ENCODE results near the gene EML6.

EML6 gene

DNA sequence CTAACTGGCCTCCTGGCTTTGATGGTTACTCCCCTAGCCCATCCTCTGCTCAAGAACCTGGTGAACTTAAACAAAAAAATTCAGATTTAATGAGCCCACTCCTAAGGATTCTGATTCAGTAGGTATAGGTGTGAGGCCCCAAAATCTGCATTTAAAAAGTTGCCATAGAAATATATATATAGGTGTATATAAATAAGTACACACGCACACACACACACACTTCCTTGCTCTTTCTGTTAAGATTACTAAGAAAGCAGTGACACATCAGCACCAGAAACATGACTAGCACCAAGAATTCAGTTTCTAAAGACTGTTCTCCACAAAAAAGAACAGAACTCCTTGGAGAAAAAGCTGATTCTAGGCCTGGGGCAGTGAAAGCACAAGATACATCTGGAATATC lies 17.8 kb downstream of the EML6 start:
- H2AFZ ChIP-seq (ENCODE audit: low read depth, low read length) = no peak overlapping the region
- no peaks in the 10 kb centered on the region for H3K36me3 ChIP-seq (ENCODE audit: insufficient read depth, low read length)
- no peaks in the 10 kb centered on the region for H3K9me3 ChIP-seq (ENCODE audit: low read length)
- no peak overlapping the region for H3K4me3 ChIP-seq (ENCODE audit: low read length)
- H3K4me1 ChIP-seq (ENCODE audit: insufficient read depth, low read length) = peaks cover 7% of the 10 kb centered on the region
- H3K27me3 ChIP-seq (ENCODE audit: insufficient read depth, low read length) = peaks cover 12% of the 10 kb centered on the region

- Histone ChIP-seq H3K9me3 (ENCODE audit: low read length) (no peaks in the 10 kb centered on the region), H3K4me3 (ENCODE audit: low read length) (no peak overlapping the region), H3K27me3 (ENCODE audit: insufficient read depth, low read length) (peaks cover 3% of the 10 kb centered on the region), H2AFZ (ENCODE audit: low read depth, low read length) (no peak overlapping the region), H3K4me1 (ENCODE audit: insufficient read depth, low read length) (peaks cover 3% of the 10 kb centered on the region), H3K36me3 (ENCODE audit: insufficient read depth, low read length) (no peaks in the 10 kb centered on the region)
Measured at GRCh38 chr2:54750040-54750439, 26.6 kb downstream of the EML6 start.

GRCh38 chr2:54752439-54752838 lies 29.0 kb downstream of the EML6 start:
- no peak overlapping the region for H2AFZ ChIP-seq (ENCODE audit: low read depth, low read length)
- H3K36me3 ChIP-seq (ENCODE audit: insufficient read depth, low read length) = no peaks in the 10 kb centered on the region
- no peaks in the 10 kb centered on the region for H3K9me3 ChIP-seq (ENCODE audit: low read length)
- no peaks in the 10 kb centered on the region for H3K4me1 ChIP-seq (ENCODE audit: insufficient read depth, low read length)
- no peaks in the 10 kb centered on the region for H3K27me3 ChIP-seq (ENCODE audit: insufficient read depth, low read length)
- no peak overlapping the region for H3K4me3 ChIP-seq (ENCODE audit: low read length)

GRCh38 chr2:54755641-54756326 lies 32.3 kb downstream of the EML6 start:
- Histone ChIP-seq H3K9me3 (ENCODE audit: low read length) (no peaks in the 10 kb centered on the region), H3K4me1 (ENCODE audit: insufficient read depth, low read length) (peaks cover 4% of the 10 kb centered on the region)

GRCh38 chr2:54757500-54757899 lies 34.0 kb downstream of the EML6 start:
- Histone ChIP-seq H3K4me1 (ENCODE audit: insufficient read depth, low read length) (peaks cover 4% of the 10 kb centered on the region), H3K4me3 (ENCODE audit: low read length) (no peak overlapping the region), H2AFZ (ENCODE audit: low read depth, low read length) (no peak overlapping the region)

More at GRCh38 chr2:54755641-54756326, 32.3 kb downstream of the EML6 start:
- Histone ChIP-seq H3K36me3 (ENCODE audit: insufficient read depth, low read length) (no peaks in the 10 kb centered on the region), H3K27me3 (ENCODE audit: insufficient read depth, low read length) (no peaks in the 10 kb centered on the region), H2AFZ (ENCODE audit: low read depth, low read length) (no peak overlapping the region), H3K4me3 (ENCODE audit: low read length) (no peak overlapping the region)

GRCh38 chr2:54758951-54759350 lies 35.5 kb downstream of the EML6 start:
- peaks cover 4% of the 10 kb centered on the region for H3K4me1 ChIP-seq (ENCODE audit: insufficient read depth, low read length)
- no peaks in the 10 kb centered on the region for H3K36me3 ChIP-seq (ENCODE audit: insufficient read depth, low read length)
- H3K4me3 ChIP-seq (ENCODE audit: low read length) = no peak overlapping the region
- H2AFZ ChIP-seq (ENCODE audit: low read depth, low read length) = no peak overlapping the region
- H3K27me3 ChIP-seq (ENCODE audit: insufficient read depth, low read length) = no peaks in the 10 kb centered on the region
- no peaks in the 10 kb centered on the region for H3K9me3 ChIP-seq (ENCODE audit: low read length)

More at GRCh38 chr2:54757500-54757899, 34.0 kb downstream of the EML6 start:
- H3K36me3 ChIP-seq (ENCODE audit: insufficient read depth, low read length) = no peaks in the 10 kb centered on the region
- no peaks in the 10 kb centered on the region for H3K27me3 ChIP-seq (ENCODE audit: insufficient read depth, low read length)
- H3K9me3 ChIP-seq (ENCODE audit: low read length) = no peaks in the 10 kb centered on the region

GRCh38 chr2:54760310-54760709 lies 36.8 kb downstream of the EML6 start:
- Histone ChIP-seq H3K4me3 (ENCODE audit: low read length) (no peak overlapping the region), H3K9me3 (ENCODE audit: low read length) (no peaks in the 10 kb centered on the region), H3K27me3 (ENCODE audit: insufficient read depth, low read length) (no peaks in the 10 kb centered on the region), H3K36me3 (ENCODE audit: insufficient read depth, low read length) (no peaks in the 10 kb centered on the region), H3K4me1 (ENCODE audit: insufficient read depth, low read length) (peaks cover 4% of the 10 kb centered on the region), H2AFZ (ENCODE audit: low read depth, low read length) (no peak overlapping the region)

DNA sequence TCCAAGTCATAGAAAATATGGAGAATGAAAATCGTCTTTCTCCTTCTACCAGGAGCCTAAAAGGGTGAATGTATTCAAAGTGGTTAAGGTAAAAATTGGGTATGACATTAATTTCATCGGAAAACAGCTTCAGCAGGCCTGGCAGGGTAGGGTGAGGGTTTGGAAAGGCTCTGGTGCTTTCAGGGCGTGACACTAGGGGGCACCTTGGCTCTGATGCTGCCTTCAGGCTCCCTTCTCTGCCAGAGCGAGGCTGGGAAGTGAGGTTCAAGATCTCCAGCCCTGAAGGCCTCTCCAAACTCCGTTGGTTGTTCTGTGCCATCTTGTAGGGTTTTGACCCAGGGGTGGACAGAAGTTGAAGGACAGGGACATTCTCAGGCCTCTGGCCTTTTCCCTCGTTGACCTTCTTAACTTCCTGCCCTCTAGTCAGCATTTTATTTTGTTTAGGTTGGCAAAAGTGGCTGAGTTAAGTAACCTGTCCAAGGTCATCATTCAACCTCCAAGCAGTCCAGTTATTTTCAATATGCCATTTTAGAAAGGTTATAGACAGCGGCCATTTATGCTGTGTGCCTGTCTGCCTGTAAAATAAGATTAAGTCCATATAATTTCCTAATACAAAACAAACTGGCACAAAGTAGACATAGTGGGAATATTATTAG lies 40.3 kb downstream of the EML6 start:
- no peak overlapping the region for H2AFZ ChIP-seq (ENCODE audit: low read depth, low read length)
- H3K36me3 ChIP-seq (ENCODE audit: insufficient read depth, low read length) = no peaks in the 10 kb centered on the region
- H3K9me3 ChIP-seq (ENCODE audit: low read length) = no peaks in the 10 kb centered on the region
- no peaks in the 10 kb centered on the region for H3K4me1 ChIP-seq (ENCODE audit: insufficient read depth, low read length)
- H3K27me3 ChIP-seq (ENCODE audit: insufficient read depth, low read length) = no peaks in the 10 kb centered on the region
- H3K4me3 ChIP-seq (ENCODE audit: low read length) = no peak overlapping the region

DNA sequence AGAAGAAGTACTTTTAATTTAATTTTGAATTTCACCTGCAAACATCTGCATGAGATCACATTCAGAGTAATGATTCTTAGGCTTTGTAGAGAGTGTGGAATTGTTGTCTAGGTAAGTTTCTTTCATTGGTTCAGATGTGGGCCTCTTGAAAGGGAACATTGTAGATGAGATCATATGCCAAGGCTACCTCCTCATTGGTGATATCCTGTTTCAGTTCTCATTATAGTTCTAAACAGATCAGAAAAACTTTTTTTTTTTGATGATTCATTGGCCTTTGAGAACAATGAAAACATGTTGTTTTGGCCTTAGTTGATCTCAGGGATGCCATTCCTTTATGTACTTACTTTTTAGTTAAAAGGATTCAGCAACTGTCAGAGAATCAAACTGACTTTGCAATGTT lies 44.5 kb downstream of the EML6 start:
- no peak overlapping the region for H3K4me3 ChIP-seq (ENCODE audit: low read length)
- no peak overlapping the region for H2AFZ ChIP-seq (ENCODE audit: low read depth, low read length)
- H3K9me3 ChIP-seq (ENCODE audit: low read length) = no peaks in the 10 kb centered on the region
- H3K36me3 ChIP-seq (ENCODE audit: insufficient read depth, low read length) = no peaks in the 10 kb centered on the region
- no peaks in the 10 kb centered on the region for H3K27me3 ChIP-seq (ENCODE audit: insufficient read depth, low read length)
- H3K4me1 ChIP-seq (ENCODE audit: insufficient read depth, low read length) = no peaks in the 10 kb centered on the region

GRCh38 chr2:54768772-54769428 lies 45.4 kb downstream of the EML6 start:
- H3K4me1 ChIP-seq (ENCODE audit: insufficient read depth, low read length) = no peaks in the 10 kb centered on the region
- H3K36me3 ChIP-seq (ENCODE audit: insufficient read depth, low read length) = no peaks in the 10 kb centered on the region
- no peak overlapping the region for H3K4me3 ChIP-seq (ENCODE audit: low read length)
- H3K27me3 ChIP-seq (ENCODE audit: insufficient read depth, low read length) = no peaks in the 10 kb centered on the region
- H3K9me3 ChIP-seq (ENCODE audit: low read length) = no peaks in the 10 kb centered on the region
- no peak overlapping the region for H2AFZ ChIP-seq (ENCODE audit: low read depth, low read length)

DNA sequence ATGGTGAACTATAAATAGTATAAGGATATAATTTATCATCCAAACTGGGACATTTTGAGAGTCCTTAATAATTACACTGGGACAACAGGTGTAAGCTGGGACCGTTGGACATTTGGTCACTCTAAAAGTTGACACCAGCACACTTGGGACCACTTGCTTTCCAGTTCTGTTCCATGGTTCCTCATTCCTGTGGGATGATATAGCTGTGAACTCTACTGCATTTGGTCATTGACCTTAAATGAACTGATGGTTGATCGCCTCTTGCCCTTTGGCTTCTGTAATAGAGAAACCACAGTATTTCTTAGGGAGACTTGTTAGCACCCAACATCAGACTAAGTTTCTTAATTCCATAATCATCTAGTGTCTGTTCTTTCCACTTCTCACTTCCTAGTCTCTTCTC lies 46.7 kb downstream of the EML6 start:
- Histone ChIP-seq H2AFZ (ENCODE audit: low read depth, low read length) (no peak overlapping the region), H3K36me3 (ENCODE audit: insufficient read depth, low read length) (no peaks in the 10 kb centered on the region), H3K27me3 (ENCODE audit: insufficient read depth, low read length) (no peaks in the 10 kb centered on the region), H3K4me1 (ENCODE audit: insufficient read depth, low read length) (no peaks in the 10 kb centered on the region), H3K4me3 (ENCODE audit: low read length) (no peak overlapping the region), H3K9me3 (ENCODE audit: low read length) (peaks cover 1% of the 10 kb centered on the region)

GRCh38 chr2:54770676-54771075 lies 47.2 kb downstream of the EML6 start:
- Histone ChIP-seq H3K36me3 (ENCODE audit: insufficient read depth, low read length) (no peaks in the 10 kb centered on the region), H3K9me3 (ENCODE audit: low read length) (peaks cover 1% of the 10 kb centered on the region), H3K4me3 (ENCODE audit: low read length) (no peak overlapping the region), H3K27me3 (ENCODE audit: insufficient read depth, low read length) (no peaks in the 10 kb centered on the region), H3K4me1 (ENCODE audit: insufficient read depth, low read length) (no peaks in the 10 kb centered on the region), H2AFZ (ENCODE audit: low read depth, low read length) (no peak overlapping the region)

DNA sequence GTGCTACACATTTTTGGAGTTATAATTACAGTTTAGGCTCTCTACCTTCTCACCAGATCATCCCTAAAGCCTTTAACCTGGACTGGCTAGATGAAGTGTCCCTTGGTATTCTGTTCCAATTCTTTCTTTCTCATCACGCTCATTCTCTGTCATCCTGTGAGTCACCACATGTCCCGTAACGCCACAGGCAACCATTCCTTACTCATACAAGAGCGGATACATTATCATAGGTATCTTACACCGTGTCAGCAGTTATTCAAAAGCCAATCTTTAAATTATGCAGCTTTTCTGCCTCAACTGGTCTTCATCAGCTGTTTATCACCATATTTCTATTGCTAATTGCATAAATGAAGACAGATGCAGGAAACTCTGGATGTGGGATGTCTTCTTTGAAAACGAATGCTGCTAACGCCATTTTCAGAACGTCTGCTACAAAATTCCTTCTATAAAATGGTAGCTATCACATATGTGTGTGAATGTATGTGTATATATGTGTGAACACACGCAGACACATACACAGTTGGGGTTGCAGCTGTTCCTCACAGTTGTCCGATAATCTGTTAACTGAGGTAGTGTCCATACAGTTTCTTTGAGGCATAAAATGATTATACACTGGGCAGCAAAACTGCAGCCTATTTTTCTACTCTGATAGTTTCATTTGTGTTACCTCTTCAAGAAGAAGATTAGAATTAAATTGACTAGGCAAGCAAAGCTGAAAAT lies 47.9 kb downstream of the EML6 start:
- no peaks in the 10 kb centered on the region for H3K36me3 ChIP-seq (ENCODE audit: insufficient read depth, low read length)
- H3K9me3 ChIP-seq (ENCODE audit: low read length) = peaks cover 1% of the 10 kb centered on the region
- H3K4me3 ChIP-seq (ENCODE audit: low read length) = no peak overlapping the region
- H3K4me1 ChIP-seq (ENCODE audit: insufficient read depth, low read length) = no peaks in the 10 kb centered on the region
- H2AFZ ChIP-seq (ENCODE audit: low read depth, low read length) = no peak overlapping the region
- no peaks in the 10 kb centered on the region for H3K27me3 ChIP-seq (ENCODE audit: insufficient read depth, low read length)

All from neuron (in vitro differentiated cells).